ENCODE data around the gene CCDC175.

GRCh38 chr14:59538936-59539335 lies 37.7 kb downstream of the CCDC175 start:
- TF ChIP-seq CTCF (IDR thresholded peaks at IDR 0.05 in 4 of 5, conservative IDR thresholded peaks at IDR 0.05 in 1 of 5) (no peak), POLR2A (IDR thresholded peaks at IDR 0.05) (no peak)

Measured in gastrocnemius medialis (tissue), 4 donors.